Dermis lymphatic vessel endothelial cell (primary cell): Measurements from ENCODE around the gene DNER. TPM values are rescaled to one million over a fixed set of nuclear protein-coding genes. Genes with fewer than 3 reads are reported as not detected.

Experiments
- total RNA-seq: library from RNA; depleted of rRNA; stranded (reverse); fragments of >200 nt; gene quantifications from 2 replicates; pipeline ENCODE4 v1.2.1, GENCODE V29; 2014

The DNER gene, protein sequence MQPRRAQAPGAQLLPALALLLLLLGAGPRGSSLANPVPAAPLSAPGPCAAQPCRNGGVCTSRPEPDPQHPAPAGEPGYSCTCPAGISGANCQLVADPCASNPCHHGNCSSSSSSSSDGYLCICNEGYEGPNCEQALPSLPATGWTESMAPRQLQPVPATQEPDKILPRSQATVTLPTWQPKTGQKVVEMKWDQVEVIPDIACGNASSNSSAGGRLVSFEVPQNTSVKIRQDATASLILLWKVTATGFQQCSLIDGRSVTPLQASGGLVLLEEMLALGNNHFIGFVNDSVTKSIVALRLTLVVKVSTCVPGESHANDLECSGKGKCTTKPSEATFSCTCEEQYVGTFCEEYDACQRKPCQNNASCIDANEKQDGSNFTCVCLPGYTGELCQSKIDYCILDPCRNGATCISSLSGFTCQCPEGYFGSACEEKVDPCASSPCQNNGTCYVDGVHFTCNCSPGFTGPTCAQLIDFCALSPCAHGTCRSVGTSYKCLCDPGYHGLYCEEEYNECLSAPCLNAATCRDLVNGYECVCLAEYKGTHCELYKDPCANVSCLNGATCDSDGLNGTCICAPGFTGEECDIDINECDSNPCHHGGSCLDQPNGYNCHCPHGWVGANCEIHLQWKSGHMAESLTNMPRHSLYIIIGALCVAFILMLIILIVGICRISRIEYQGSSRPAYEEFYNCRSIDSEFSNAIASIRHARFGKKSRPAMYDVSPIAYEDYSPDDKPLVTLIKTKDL
- total RNA-seq: under 0.01 TPM in 1 of 2 replicates, not detected in the other

DNA sequence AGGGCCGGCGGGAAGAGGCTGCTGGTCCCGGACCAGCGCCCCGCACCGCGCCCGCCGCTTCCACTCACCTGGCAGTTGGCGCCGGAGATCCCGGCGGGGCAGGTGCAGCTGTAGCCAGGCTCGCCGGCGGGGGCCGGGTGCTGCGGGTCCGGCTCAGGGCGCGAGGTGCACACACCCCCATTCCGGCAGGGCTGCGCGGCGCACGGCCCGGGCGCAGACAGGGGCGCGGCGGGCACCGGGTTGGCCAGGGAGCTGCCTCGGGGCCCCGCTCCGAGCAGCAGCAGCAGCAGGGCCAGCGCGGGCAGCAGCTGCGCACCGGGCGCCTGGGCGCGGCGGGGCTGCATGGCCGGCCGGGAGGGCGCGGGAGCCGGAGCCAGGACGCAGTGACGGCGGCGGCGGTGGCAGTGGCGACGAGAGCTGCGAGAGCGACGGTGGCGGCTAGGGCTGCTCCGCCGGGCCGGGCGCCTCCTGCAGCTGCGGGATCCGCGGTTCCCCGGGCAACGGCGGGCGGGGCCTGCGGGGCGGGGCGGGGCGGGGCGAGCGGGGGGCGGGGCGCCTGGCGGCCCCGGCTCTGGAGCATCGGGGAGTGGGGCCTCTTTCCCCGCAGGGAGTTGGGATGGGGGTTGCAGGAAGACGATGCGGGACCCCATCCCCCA, at the start of gene DNER:
DNER (minus strand) TSS at position 476 of the 656 bp plus-strand sequence; CDS start at position 344, 132 bp downstream.

Other genes with a start within 250 kb of the DNER start
- gene TRIP12, start 207.5 kb upstream of the DNER start, total RNA-seq: 262 and 271 TPM in 2 replicates
- gene FBXO36, start 207.9 kb upstream of the DNER start, total RNA-seq: 1.6 and 1.8 TPM in 2 replicates